ENCODE data around the gene PF4V1. TPM values are rescaled to one million over a fixed set of nuclear protein-coding genes. Genes with fewer than 3 reads are reported as not detected.

The PF4V1 gene
- total and polyA plus RNA-seq, 8 donors, result not detected

DNA sequence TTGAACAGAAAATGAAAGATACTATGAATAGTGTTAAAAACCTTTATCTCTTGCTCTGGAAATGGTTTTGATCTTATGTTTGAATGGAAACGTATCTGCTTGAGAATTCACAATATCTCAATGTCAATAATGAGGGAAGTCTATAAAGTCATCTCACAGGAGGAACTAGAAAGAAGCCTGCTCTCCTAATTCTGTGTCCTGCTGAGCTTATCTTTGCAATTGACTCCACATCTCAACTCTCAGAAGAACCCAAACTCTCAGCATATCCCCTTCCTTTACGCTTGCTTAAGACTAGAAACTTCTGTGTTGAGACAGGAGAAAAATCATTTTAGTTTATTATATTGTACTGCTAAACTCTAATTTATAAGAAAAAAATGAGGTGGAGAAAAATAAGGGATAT, 8.3 kb upstream of the PF4V1 start:
- Histone ChIP-seq H3K27ac (no peak overlapping the region), H3K36me3 (no peaks in the 10 kb centered on the region), H3K9me3 (no peaks in the 10 kb centered on the region), H3K4me3 (no peak overlapping the region), H3K27me3 (no peaks in the 10 kb centered on the region), H3K4me1 (peaks cover 0 to 4% (median 0%) of the 10 kb centered on the region in 4 donors)
- DNase-seq, result no peak
- intact Hi-C loops (cut with DNase I; ENCODE audit: low total_unique reads), result no loop called here
- TF ChIP-seq EP300 (IDR thresholded peaks at IDR 0.05) (no peak), POLR2AphosphoS5 (IDR thresholded peaks at IDR 0.05) (no peak), POLR2A (IDR thresholded peaks at IDR 0.05) (no peak)
- TF ChIP-seq, protein P1, sequence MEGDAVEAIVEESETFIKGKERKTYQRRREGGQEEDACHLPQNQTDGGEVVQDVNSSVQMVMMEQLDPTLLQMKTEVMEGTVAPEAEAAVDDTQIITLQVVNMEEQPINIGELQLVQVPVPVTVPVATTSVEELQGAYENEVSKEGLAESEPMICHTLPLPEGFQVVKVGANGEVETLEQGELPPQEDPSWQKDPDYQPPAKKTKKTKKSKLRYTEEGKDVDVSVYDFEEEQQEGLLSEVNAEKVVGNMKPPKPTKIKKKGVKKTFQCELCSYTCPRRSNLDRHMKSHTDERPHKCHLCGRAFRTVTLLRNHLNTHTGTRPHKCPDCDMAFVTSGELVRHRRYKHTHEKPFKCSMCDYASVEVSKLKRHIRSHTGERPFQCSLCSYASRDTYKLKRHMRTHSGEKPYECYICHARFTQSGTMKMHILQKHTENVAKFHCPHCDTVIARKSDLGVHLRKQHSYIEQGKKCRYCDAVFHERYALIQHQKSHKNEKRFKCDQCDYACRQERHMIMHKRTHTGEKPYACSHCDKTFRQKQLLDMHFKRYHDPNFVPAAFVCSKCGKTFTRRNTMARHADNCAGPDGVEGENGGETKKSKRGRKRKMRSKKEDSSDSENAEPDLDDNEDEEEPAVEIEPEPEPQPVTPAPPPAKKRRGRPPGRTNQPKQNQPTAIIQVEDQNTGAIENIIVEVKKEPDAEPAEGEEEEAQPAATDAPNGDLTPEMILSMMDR (IDR thresholded peaks at IDR 0.05), result no peak
- 56 to 70% (median 65%) methylated on average over 2 of the region's 2 CpGs for WGBS, 5 donors

DNA sequence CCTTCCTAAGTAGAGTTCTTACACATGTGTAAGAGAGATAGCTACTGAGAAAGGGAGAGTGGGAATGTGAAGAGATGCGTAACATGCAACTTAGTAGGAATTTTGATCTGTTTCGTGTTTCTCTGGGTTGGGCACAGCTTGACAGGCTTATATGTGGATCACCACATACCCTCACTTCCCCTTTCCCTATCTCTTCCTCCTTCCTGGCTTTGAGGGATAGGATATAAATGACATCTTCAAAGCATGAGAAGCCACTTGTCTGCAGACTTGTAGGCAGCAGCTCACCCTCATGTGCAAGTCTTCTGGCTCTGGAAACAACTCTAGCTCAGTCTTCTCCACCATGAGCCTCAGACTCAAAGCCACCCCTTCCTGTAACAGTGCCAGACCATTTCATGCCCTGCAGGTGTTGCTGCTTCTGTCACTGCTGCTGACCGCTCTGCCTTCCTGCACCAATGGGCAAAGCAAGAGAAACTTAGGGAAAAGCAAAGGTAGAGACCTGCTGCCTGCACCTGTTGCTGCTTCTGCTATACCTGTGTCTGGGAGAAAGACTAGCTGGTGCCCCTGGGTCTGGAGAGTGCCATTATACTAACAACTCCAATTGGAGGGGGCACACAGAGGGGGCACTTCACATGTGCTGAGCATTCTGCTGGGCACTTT, 5.4 kb upstream of the PF4V1 start:
- intact Hi-C loops (cut with DNase I; ENCODE audit: low total_unique reads), result no loop called here
- no peak overlapping the region for H3K4me3 ChIP-seq
- no peaks in the 10 kb centered on the region for H3K36me3 ChIP-seq
- DNase-seq, result no peak
- H3K27ac ChIP-seq, result no peak overlapping the region
- no peak for TF ChIP-seq POLR2A (IDR thresholded peaks at IDR 0.05)
- TF ChIP-seq POLR2AphosphoS5 (IDR thresholded peaks at IDR 0.05), result no peak
- TF ChIP-seq, protein P1 (IDR thresholded peaks at IDR 0.05), result no peak
- no peak for TF ChIP-seq EP300 (IDR thresholded peaks at IDR 0.05)
- H3K9me3 ChIP-seq, result no peaks in the 10 kb centered on the region
- peaks cover 0 to 4% (median 0%) of the 10 kb centered on the region in 4 donors for H3K4me1 ChIP-seq
- H3K27me3 ChIP-seq, result peaks cover 0 to 7% (median 0%) of the 10 kb centered on the region in 3 donors
- WGBS, 5 donors, result 84 to 96% (median 95%) methylated on average over 3 of the region's 3 CpGs

DNA sequence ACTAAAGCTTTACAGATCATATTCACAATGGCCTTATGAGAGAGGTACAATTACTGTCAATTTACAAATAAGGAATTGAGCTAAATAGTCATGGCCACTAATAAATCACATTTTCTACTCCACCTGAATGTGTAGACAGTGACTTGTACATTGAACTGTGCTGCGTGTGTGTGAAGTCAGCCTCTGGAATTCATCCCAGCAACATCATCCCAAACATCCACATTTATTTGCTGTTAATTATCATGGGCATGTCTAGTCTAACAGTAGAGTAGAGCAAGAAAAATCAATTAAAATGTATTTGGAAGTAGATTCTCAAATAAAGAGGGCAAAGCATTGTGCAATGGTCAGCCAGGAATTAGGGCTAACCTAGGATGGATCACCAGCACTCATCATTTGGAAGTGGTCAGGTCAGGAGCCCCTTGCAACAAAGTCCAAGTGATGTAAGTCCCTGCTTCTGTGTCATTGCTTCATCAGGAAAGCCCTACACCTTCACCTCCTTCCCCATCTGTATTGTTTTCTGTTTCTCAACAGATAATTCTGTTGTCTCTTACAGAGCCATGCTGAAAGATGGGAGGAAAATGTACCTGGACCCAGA, 4.8 kb upstream of the PF4V1 start:
- H3K36me3 ChIP-seq, result no peaks in the 10 kb centered on the region
- H3K27me3 ChIP-seq, result peaks cover 0 to 12% (median 0%) of the 10 kb centered on the region in 3 donors
- peaks cover 0 to 7% (median 2%) of the 10 kb centered on the region in 4 donors for H3K4me1 ChIP-seq
- H3K27ac ChIP-seq, result no peak overlapping the region
- intact Hi-C loops (cut with DNase I; ENCODE audit: low total_unique reads), result no loop called here
- TF ChIP-seq POLR2A (IDR thresholded peaks at IDR 0.05), result no peak
- TF ChIP-seq, protein P1 (IDR thresholded peaks at IDR 0.05), result no peak
- TF ChIP-seq POLR2AphosphoS5 (IDR thresholded peaks at IDR 0.05), result no peak
- TF ChIP-seq EP300 (IDR thresholded peaks at IDR 0.05), result no peak
- DNase-seq, result no peak
- 85 to 89% (median 88%) methylated on average over 1 of the region's 1 CpG for WGBS, 5 donors
- no peak overlapping the region for H3K4me3 ChIP-seq
- no peaks in the 10 kb centered on the region for H3K9me3 ChIP-seq

DNA sequence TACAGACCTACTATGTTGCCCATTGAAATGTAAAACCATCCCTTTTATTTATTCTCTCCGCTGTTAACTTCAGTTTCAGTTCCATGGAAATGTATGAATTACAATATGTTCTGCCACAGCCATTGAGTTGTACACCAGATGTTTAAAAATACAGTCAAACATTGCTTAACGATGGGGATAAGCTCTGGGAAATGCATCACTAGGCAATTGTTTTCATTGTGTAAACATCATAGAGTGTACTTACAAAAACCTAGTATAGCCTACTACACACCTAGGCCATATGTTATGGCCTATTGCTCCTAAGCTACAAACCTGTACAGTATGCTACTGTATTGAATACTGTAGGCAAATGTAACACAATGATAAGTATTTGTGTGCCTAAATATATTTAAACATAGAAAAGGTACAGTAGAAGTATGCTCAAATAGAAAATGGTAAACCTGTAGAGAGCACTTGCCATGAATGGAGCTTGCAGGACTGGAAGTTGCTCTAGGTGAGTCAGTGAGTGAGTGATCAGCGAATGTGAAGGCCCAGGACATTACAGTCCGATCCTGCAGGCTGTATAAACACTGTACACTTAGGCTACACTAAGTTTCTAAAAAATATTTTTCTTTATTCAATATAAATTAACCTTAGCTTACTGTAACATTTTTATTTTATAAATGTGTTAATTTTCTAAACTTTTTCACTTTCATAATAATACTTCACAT, 2.7 kb upstream of the PF4V1 start:
- H3K4me1 ChIP-seq, result peaks cover 0 to 12% (median 5%) of the 10 kb centered on the region in 4 donors
- H3K36me3 ChIP-seq, result no peaks in the 10 kb centered on the region
- H3K27me3 ChIP-seq, result peaks cover 0 to 19% (median 0%) of the 10 kb centered on the region in 3 donors
- H3K4me3 ChIP-seq, result no peak overlapping the region
- H3K27ac ChIP-seq, result no peak overlapping the region
- intact Hi-C loops (cut with DNase I; ENCODE audit: low total_unique reads), result no loop called here
- TF ChIP-seq, protein P1 (IDR thresholded peaks at IDR 0.05), result no peak
- TF ChIP-seq EP300 (IDR thresholded peaks at IDR 0.05) (no peak), POLR2AphosphoS5 (IDR thresholded peaks at IDR 0.05) (no peak), POLR2A (IDR thresholded peaks at IDR 0.05) (no peak)
- DNase-seq, result no peak
- H3K9me3 ChIP-seq, result no peaks in the 10 kb centered on the region
- 70 to 80% (median 77%) methylated on average over 4 of the region's 4 CpGs for WGBS, 5 donors
